SK-MEL-5 (cell line): ENCODE results near the gene ABLIM1. TPM values are rescaled to one million over a fixed set of nuclear protein-coding genes. Genes with fewer than 3 reads are reported as not detected.
A peak's percentile ranks its signal among the peaks of the same experiment; 100 is the strongest.

Experiments
- DNase-seq: peaks from one replicate; pipeline ENCODE4 v3.0.0-alpha.2; 2016; ENCODE audit warnings: low read depth, low spot score
- in situ Hi-C: cut with HindIII; loops from 2 replicates; pipeline ENCODE4 v1.10.0; 2016; ENCODE audit warnings: low sequenced_read_pairs, high pct_unique_total_duplicates, low pct_unique_long_range_greater_than_20kb
- total RNA-seq: library from RNA; depleted of rRNA; stranded (reverse); fragments of >200 nt; shearing (Covaris generic); gene quantifications from 2 replicates; pipeline ENCODE4 v1.2.3, GENCODE V29; 2014

Gene ABLIM1
- total RNA-seq, 1 experiment from 2014 or later = 19.5 TPM

GRCh38 chr10:114632869-114633715, 25.0 kb downstream of the ABLIM1 start:
- DNase-seq = no peak
- in situ Hi-C loops = no loop called here

DNA sequence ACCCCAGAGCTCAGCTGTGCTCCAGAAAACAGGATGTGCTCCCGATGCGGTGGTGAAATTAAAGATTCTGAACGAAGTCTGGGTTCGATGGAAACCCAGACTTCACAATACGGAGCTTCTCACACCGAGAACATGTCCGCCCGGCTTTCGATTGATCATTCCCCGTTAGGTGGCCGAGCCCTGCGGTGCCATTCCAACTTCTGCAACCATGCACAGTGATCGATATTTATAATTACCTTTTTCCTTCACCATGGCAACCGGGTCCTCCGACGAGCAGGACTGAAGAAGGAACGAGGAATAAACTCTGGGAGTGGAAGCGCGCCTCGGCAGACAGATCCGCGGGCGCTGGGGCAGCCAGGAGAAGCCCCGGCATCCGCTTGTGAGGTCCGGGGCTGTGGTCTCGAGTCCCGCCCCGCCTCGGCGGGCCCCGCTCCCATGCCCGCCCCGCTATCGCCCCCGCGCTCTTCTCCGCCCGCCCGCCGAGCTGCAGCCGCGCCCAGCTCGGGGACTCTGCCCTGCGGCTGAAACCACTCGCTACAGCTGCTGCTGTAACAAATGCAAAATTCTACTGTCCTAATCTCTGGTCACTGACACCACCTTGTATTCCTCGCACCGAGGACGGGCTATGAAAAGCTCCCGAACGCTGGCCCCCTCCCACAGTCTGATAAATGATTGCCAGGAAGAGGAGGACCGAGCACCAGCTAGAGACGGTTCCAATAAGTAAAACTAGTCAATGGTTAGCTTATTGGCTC, 26.2 kb downstream of the ABLIM1 start:
- in situ Hi-C loops = no loop called here
- DNase-seq = no peak

DNA sequence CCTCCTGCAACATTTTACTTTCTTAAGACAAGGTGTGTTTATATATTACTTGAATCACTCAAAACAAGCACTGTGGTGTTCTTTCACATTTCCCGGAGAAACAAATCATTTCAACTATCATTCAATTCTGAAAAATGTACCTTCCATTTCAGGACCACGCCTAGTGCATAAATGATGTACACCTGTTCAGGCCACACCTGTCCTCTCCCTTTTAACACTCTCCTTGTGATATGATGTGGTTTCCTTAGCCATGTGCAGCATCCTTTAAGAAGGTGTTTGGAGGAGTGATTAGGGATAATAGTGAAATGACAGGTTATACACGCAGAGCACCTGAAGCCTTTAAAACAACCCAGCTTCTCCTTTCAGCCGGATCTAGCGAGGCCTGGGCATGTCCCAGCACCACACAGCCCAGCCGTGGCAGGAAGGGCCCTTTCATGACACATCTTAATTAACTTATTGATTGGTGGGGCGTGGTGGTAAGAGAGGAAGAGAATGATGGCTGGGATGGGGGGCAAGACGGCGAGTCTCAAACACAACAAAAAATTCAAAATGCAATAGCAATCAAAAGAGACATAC, 26.9 kb downstream of the ABLIM1 start:
- in situ Hi-C loops = no loop called here
- no peak for DNase-seq

- no peak for DNase-seq
- in situ Hi-C loops = no loop called here
Measured at GRCh38 chr10:114629824-114630730, 28.0 kb downstream of the ABLIM1 start.

DNA sequence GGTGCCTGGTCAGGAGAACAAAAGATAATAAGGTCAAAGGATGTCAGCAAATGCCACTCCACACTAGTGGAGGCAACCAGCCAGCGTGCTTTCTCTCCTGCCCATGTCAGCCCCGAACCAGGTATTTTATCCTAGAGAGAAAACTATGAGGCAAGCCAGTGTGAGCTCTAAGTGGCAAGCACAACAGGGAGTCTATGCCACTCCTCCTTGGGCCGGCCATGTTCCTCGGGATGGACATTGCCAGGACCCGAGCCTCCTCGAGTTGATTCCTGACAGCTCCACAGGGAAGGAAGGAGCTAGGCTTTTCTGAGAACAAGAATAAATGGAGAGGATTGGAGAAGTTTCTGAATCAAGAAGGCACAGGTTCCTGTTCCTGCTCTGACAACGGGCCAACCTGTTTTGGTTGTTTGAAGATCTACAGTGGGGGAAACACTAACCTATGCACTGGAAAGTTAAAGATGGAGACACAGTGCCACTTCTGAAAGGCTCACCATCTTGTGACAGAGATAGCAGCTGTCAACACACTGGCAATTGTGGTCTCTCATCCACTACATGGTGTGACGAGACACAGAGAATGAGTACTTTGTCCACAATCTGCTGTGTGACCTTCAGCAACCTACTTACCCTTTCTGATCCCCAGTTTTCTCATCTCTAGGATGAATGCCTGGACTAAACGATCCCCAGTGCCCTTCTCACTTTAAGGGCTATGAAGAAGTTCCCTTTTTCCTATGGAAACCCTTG, 28.8 kb downstream of the ABLIM1 start:
- no peak for DNase-seq

DNA sequence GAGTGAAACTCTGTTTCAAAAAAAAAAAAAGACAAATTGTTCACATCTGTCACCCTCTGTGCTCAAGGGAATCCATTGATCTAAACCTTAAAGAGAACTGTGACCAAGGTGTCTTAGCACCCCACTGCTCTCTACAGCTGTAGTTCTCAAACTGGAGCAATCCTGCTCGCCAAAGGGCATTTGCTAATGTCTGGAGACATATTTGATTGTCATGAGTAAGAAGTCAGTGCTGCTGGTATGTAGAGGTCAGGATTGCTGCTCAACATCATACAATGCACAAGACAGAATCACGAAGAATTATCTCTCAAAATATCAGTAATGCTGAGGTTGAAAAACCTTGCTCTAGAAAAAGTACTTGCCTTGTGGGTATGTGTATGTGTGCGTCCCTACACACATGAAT, 30.0 kb downstream of the ABLIM1 start:
- in situ Hi-C loops = no loop called here
- no peak for DNase-seq

More for the DNA sequence above, 28.8 kb downstream of the ABLIM1 start:
- in situ Hi-C loops = no loop called here

DNA sequence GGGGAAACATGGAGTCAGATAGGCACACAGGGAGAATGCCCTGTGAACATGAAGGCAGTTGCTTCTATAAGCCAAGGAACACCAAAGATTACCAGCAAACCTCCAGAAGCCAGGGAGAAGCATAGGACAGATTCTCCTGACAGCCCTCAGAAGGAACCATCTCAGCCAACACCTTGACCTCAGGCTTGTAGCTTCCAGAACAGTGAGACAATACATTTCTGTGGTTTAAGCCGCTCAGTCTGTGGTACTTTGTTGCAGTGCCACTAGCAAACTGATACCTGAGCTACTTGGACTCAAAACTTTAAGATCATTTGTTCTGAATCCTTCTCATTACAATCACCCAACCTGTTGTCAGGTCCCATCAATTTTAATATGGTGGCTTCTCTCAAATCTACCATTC, 31.2 kb downstream of the ABLIM1 start:
- in situ Hi-C loops = no loop called here
- DNase-seq = no peak

- in situ Hi-C loops = no loop called here
- peak; percentile 55 for DNase-seq
Measured at GRCh38 chr10:114624951-114625780, 32.9 kb downstream of the ABLIM1 start.

DNA sequence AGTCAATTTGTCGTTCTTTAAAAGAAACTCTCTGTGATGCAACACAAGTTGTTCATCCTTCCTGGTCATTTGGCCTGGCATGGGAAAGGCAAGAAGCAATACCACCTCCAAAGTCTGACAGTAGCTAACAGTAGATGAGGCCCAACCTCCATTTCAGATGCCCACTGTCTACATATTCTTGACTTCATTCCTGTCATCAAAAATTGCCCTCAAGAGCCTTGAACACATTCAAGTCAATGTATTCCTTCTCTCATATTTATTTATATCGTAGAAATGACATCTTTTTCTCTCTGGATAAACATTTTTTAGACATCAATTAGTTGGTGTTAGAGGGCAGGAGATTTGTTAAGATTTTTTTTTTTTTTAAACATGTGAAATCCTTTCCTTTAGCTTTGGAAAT, 33.7 kb downstream of the ABLIM1 start:
- DNase-seq = no peak
- in situ Hi-C loops = no loop called here

- in situ Hi-C loops = no loop called here
Measured at GRCh38 chr10:114623661-114624294, 34.3 kb downstream of the ABLIM1 start.

GRCh38 chr10:114623155-114623554, 34.9 kb downstream of the ABLIM1 start:
- DNase-seq = no peak
- in situ Hi-C loops = no loop called here

More at GRCh38 chr10:114623661-114624294, 34.3 kb downstream of the ABLIM1 start:
- peak; percentile 81 for DNase-seq

- DNase-seq = no peak
- in situ Hi-C loops = no loop called here
Measured at GRCh38 chr10:114618722-114619121, 39.4 kb downstream of the ABLIM1 start.

DNA sequence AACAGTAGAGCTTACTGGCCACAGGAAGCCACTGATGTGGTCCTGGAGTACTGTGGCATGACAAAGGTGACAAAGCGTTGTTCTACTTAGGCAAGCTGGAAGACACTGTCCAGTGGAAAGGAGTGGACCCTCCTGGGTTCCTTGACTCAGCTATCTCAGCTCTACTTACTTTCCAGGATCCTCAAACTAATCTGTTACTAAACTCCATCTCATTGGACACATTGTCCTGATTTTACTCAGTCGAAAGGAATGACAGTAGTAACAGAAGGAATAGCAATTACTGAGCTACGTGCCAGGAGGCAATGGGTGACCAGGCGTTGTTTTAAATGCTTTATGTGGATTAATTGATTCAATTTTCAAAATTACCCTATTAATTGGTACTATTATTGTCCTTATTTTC, 41.6 kb downstream of the ABLIM1 start:
- DNase-seq = no peak
- in situ Hi-C loops = no loop called here

- in situ Hi-C loops = no loop called here
- no peak for DNase-seq
Measured at GRCh38 chr10:114616103-114616502, 42.0 kb downstream of the ABLIM1 start.

DNA sequence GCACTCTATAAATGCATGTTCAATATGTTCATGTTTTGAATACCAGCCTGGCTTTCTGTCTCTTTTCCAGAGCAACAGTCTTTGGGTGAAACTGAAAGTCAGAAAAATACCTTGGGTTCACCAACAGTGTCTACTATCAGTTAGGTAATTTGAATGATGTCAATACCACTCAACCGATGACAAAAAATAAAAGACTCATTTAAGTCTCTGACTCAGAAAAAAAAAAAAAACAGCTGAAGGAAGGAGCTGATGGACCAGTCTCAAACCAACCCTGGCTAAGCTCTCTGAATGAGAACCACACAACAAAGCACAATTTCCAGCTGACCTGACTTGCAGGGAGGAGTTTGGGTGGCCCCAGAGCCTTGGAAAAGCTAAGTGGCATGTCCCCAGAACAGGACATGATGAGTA, 42.5 kb downstream of the ABLIM1 start:
- no peak for DNase-seq
- in situ Hi-C loops = no loop called here
